ENCODE data around the gene SLC30A1.

Gene SLC30A1

GRCh38 chr1:211613108-211613947, 34.4 kb upstream of the SLC30A1 start:
- H3K4me3 ChIP-seq (ENCODE audit: low read length): no peak overlapping the region
- TF ChIP-seq ZNF274 (IDR thresholded peaks at IDR 0.05; ENCODE audit: low read depth, low read length): no peak

GRCh38 chr1:211612786-211613107, 33.8 kb upstream of the SLC30A1 start:
- TF ChIP-seq ZNF274 (IDR thresholded peaks at IDR 0.05; ENCODE audit: low read depth, low read length): no peak
- no peak overlapping the region for H3K4me3 ChIP-seq (ENCODE audit: low read length)

GRCh38 chr1:211611818-211612217, 32.9 kb upstream of the SLC30A1 start:
- H3K4me3 ChIP-seq (ENCODE audit: low read length): no peak overlapping the region
- TF ChIP-seq ZNF274 (IDR thresholded peaks at IDR 0.05; ENCODE audit: low read depth, low read length): no peak

GRCh38 chr1:211610779-211611556, 32.0 kb upstream of the SLC30A1 start:
- no peak overlapping the region for H3K4me3 ChIP-seq (ENCODE audit: low read length)
- TF ChIP-seq ZNF274 (IDR thresholded peaks at IDR 0.05; ENCODE audit: low read depth, low read length): no peak

- no peak for TF ChIP-seq ZNF274 (IDR thresholded peaks at IDR 0.05; ENCODE audit: low read depth, low read length)
- no peak overlapping the region for H3K4me3 ChIP-seq (ENCODE audit: low read length)
Measured at GRCh38 chr1:211609120-211610024, 30.4 kb upstream of the SLC30A1 start.

- no peak for TF ChIP-seq ZNF274 (IDR thresholded peaks at IDR 0.05; ENCODE audit: low read depth, low read length)
- no peak overlapping the region for H3K4me3 ChIP-seq (ENCODE audit: low read length)
Measured at GRCh38 chr1:211607754-211608473, 29.0 kb upstream of the SLC30A1 start.

GRCh38 chr1:211606914-211607753, 28.2 kb upstream of the SLC30A1 start:
- H3K4me3 ChIP-seq (ENCODE audit: low read length): no peak overlapping the region; the same call in 1 of the 2 replicates
- TF ChIP-seq ZNF274 (IDR thresholded peaks at IDR 0.05; ENCODE audit: low read depth, low read length): no peak

- H3K4me3 ChIP-seq (ENCODE audit: low read length): peak overlapping the region; percentile 5; the same call in 1 of the 2 replicates
- no peak for TF ChIP-seq ZNF274 (IDR thresholded peaks at IDR 0.05; ENCODE audit: low read depth, low read length)
Measured at GRCh38 chr1:211606332-211606913, 27.5 kb upstream of the SLC30A1 start.

GRCh38 chr1:211605603-211606331, 26.8 kb upstream of the SLC30A1 start:
- peak overlapping the region; percentile 5; the same call in 1 of the 2 replicates for H3K4me3 ChIP-seq (ENCODE audit: low read length)

GRCh38 chr1:211605034-211605433, 26.1 kb upstream of the SLC30A1 start:
- TF ChIP-seq ZNF274 (IDR thresholded peaks at IDR 0.05; ENCODE audit: low read depth, low read length): no peak
- no peak overlapping the region for H3K4me3 ChIP-seq (ENCODE audit: low read length)

More at GRCh38 chr1:211605603-211606331, 26.8 kb upstream of the SLC30A1 start:
- TF ChIP-seq ZNF274 (IDR thresholded peaks at IDR 0.05; ENCODE audit: low read depth, low read length): no peak

- TF ChIP-seq ZNF274 (IDR thresholded peaks at IDR 0.05; ENCODE audit: low read depth, low read length): no peak
- no peak overlapping the region for H3K4me3 ChIP-seq (ENCODE audit: low read length)
Measured at GRCh38 chr1:211604548-211604947, 25.6 kb upstream of the SLC30A1 start.

GRCh38 chr1:211603713-211604112, 24.8 kb upstream of the SLC30A1 start:
- H3K4me3 ChIP-seq (ENCODE audit: low read length): no peak overlapping the region
- no peak for TF ChIP-seq ZNF274 (IDR thresholded peaks at IDR 0.05; ENCODE audit: low read depth, low read length)

Measured in GM08714 (cell line).